GM18519 (cell line): ENCODE measurements around the gene ERP44.
"Not testable (repeated sequence)": the region's sequence is repeated elsewhere in the genome, so short reads cannot be mapped to it uniquely, and the experiment has no call there.

Experiments
- ATAC-seq: cut with Tn5 transposase; IDR thresholded peaks from one replicate; pipeline ENCODE4 v1.9.1; 2021; ENCODE audit warnings: mild to moderate bottlenecking, moderate library complexity; ENCODE audit not compliant: unreplicated experiment, low FRiP score

The ERP44 gene

GRCh38 chr9:100020121-100020795 lies 78.5 kb downstream of the ERP44 start:
- ATAC-seq: no peak

- ATAC-seq: no peak
These were observed 79.3 kb downstream of the ERP44 start for GRCh38 chr9:100019541-100019940.

GRCh38 chr9:100014846-100015245 lies 84.0 kb downstream of the ERP44 start:
- no peak for ATAC-seq

DNA sequence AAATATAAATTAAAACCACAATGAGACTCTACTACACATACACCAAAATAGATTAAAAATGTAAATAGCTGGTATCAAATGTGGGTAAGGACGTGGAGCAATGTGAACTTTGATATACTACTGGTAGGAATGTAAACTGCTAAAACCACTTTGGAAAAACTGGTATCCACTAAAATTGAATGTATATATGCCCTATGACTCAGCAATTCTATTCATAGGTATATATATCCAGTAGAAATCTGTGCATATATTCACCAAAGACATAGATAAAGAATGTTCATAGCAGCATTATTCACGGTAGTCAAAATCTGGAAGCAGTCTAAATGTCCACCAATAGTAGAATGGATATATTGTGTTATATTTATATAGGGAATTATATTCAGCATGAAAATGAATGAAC lies 85.2 kb downstream of the ERP44 start:
- ATAC-seq: no peak

GRCh38 chr9:100012279-100012678 lies 86.5 kb downstream of the ERP44 start:
- no peak for ATAC-seq

DNA sequence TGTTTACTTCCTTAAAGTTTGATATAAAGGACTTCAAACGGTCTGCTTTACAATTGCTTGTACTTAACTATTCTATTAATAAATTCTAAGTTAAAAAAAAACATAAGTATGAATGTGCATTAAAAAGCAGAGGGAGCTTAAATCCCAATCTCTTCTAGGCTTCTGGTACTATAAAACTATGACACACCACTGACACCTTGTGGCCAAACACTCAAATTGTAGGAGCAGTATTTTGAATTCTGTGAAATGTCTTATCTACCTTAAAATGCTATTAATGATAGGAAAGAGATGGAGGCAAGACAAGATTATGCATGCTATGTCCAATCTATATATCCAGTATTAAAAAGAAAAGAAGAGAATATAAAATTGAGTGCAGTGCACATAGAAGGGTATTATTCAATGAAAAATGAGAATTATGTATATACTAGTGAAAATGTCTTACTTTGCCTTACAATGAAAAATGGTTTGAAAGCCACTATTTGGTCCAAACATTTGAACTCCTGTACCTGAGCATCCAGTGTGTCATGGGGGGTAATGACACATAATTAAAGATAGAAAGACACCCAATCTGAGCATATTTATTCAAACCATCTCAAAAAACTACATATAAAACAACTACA lies 87.6 kb downstream of the ERP44 start:
- no peak for ATAC-seq

DNA sequence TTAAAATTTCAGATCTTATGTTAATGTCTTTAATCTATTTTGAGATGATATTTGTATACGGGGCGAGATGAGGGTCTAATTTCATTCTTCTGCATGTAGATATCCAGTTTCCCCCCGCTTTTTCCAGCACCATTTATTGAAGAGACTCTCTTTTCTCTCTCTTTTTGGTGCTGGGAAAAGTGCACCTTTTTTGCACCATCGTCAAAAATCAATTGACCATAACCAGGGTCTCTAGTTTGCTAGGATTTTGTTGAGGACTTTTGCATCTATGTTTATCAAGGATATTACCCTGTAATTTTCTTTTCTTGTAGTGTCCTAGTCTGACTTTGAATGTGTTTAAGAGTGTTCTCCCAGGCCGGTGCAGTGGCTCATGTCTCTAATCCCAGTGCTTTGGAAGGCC lies 99.0 kb downstream of the ERP44 start:
- no peak for ATAC-seq

DNA sequence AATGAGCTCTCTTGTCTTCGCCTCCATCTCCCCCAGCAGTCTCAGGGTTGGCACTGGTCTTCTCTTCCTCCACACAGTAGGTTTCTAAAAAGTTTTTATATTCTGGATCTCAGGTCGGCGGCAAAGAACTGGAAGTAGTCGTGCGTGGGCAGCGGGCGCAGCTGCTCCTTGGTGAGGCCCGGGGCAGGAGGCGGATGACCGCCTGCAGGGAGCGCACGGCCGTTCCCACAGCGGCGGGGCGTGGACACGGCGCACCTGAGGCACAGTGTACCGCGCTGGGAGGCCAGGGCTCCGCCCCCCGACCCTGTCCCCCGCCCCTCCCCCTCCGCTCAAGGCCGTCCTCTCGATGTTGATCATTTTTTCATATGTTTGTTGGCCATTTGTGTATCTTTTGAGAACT lies 99.9 kb downstream of the ERP44 start:
- no peak for ATAC-seq

- no peak for ATAC-seq
These were observed 100.5 kb downstream of the ERP44 start for GRCh38 chr9:99998266-99998665.

DNA sequence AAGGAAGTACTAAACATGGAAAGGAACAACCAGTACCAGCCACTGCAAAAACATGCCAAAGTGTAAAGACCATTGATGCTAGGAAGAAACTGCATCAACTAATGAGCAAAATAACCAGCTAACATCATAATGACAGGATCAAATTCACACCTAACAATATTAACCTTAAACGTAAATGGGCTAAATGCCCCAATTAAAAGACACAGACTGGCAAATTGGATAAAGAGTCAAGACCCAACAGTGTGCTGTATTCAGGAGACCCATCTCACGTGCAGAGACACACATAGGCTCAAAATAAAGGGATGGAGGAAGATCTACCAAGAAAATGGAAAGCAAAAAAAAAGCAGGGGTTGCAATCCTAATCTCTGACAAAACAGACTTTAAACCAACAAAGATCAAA lies 108.3 kb downstream of the ERP44 start:
- ATAC-seq: not testable (repeated sequence)

DNA sequence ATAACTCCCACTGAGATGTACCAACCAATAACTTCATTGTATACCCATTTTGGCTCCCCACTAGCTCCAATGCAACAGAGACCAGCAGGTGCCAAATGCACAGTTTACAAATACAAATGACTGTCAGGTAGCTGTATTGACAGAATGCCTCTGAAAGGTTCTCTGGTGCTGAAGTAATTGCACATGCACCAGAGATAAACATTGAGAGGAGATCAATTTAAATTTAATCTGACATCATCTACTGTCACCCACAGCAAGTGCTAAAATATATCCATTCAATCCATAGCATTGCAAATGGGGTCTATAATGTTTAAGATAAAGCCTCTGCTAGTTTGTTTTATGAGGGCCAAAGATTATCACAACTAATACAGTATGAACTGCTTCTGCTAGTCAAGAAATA lies 112.2 kb downstream of the ERP44 start:
- no peak for ATAC-seq

GRCh38 chr9:99980598-99980997 lies 118.2 kb downstream of the ERP44 start:
- no peak for ATAC-seq

GRCh38 chr9:99978221-99978620 lies 120.6 kb downstream of the ERP44 start:
- ATAC-seq: no peak

- ATAC-seq: no peak
These were observed 121.6 kb downstream of the ERP44 start for GRCh38 chr9:99977033-99977792.

- no peak for ATAC-seq
These were observed 125.3 kb downstream of the ERP44 start for GRCh38 chr9:99973455-99973854.

GRCh38 chr9:99971410-99971809 lies 127.4 kb downstream of the ERP44 start:
- ATAC-seq: no peak

- ATAC-seq: no peak
These were observed 128.3 kb downstream of the ERP44 start for GRCh38 chr9:99970481-99970880.

DNA sequence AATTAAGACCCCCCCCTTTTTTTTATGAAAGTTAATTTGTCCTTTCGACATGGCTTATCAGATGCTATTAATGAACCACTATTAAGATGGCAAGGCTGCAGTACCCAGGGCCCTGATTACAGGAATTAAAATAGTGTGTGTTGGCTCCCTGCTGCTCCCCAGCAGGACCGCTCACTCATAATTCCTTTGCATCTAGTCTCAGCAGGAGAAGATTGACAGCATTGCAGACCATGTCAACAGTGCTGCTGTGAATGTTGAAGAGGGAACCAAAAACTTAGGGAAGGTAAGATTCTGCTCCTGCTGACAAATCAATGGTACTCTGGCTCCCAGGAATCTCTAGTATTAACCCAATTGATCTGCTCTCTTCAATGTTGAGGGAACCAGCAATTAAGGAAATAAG lies 131.3 kb downstream of the ERP44 start:
- ATAC-seq: no peak

DNA sequence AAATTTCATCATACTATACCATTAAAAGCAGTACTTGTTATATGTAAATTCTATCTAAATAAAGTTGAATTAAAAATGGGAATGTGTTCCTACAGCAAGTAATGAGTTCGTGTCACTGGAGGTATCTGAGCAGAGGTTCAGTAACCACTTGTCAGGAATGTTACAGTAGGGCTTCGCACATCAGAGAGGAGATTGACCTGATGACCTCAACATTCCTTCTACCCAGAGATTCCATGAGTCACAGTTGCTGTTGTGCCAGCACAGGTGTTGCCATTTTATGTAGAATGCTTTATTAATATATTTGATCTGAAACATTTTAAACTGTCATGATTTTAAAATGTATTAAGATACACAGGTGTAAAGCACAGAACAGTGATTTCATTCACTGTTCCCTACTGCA lies 132.1 kb downstream of the ERP44 start:
- no peak for ATAC-seq

- ATAC-seq: no peak
These were observed 132.8 kb downstream of the ERP44 start for GRCh38 chr9:99966001-99966400.

DNA sequence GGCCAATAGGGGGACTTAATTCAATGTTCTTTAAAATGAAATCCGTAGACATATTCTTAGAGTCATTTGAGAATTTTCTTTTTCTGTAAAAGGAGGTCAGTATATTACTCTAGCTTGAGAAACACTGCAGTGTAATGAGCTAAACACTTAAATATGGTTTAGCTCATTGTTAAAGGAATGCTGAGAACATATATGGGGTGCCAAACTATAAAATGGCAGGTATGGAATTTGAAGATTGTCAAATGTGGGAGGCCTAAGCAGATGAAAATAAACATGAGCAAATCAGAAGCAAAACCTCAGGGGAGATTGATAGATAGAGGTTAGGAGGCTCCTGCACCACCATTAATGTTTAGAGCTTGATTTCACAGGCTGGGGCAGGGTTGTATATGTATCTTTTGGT lies 134.5 kb downstream of the ERP44 start:
- no peak for ATAC-seq
